ENCODE results near the gene CLEC2A.

GRCh38 chr12:9881988-9882387 is 50.2 kb downstream of the CLEC2A start:
- no peak for TF ChIP-seq CTCF (conservative IDR thresholded peaks at IDR 0.05)
- no peak for TF ChIP-seq EZH2 (IDR thresholded peaks at IDR 0.05; ENCODE audit: low read depth)
